ENCODE results near the gene TARP.

TARP gene

DNA sequence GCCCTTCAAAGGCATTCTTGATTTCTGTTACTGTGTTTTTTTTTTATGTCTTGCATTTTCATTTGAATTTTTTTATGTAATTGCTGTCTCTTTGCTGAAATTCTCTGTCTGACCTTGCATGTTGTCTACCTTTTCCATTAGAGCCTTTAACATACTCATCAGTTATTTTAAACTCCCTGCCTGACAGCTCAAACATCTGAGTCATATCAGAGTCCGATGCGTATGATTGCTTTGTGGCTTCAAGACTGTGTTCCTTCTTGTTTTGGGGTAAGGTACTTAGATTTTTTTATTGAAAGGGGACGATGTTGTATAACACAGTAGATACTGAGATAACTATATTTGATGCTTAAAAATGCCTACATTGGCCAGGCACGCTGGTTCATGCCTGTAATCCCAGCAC, 9.7 kb upstream of the TARP start:
- TF ChIP-seq, protein P1, sequence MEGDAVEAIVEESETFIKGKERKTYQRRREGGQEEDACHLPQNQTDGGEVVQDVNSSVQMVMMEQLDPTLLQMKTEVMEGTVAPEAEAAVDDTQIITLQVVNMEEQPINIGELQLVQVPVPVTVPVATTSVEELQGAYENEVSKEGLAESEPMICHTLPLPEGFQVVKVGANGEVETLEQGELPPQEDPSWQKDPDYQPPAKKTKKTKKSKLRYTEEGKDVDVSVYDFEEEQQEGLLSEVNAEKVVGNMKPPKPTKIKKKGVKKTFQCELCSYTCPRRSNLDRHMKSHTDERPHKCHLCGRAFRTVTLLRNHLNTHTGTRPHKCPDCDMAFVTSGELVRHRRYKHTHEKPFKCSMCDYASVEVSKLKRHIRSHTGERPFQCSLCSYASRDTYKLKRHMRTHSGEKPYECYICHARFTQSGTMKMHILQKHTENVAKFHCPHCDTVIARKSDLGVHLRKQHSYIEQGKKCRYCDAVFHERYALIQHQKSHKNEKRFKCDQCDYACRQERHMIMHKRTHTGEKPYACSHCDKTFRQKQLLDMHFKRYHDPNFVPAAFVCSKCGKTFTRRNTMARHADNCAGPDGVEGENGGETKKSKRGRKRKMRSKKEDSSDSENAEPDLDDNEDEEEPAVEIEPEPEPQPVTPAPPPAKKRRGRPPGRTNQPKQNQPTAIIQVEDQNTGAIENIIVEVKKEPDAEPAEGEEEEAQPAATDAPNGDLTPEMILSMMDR (IDR thresholded peaks at IDR 0.05): no peak
- Histone ChIP-seq H3K9me3 (no peaks in the 10 kb centered on the region), H3K4me1 (peaks cover 0 to 8% of the 10 kb centered on the region in 2 donors), H3K27ac (no peak overlapping the region), H3K36me3 (no peaks in the 10 kb centered on the region), H3K4me3 (no peak overlapping the region), H3K27me3 (no peaks in the 10 kb centered on the region)
- ATAC-seq: no peak
- intact Hi-C loops (cut with DNase I): no loop called here
- DNase-seq: no peak

DNA sequence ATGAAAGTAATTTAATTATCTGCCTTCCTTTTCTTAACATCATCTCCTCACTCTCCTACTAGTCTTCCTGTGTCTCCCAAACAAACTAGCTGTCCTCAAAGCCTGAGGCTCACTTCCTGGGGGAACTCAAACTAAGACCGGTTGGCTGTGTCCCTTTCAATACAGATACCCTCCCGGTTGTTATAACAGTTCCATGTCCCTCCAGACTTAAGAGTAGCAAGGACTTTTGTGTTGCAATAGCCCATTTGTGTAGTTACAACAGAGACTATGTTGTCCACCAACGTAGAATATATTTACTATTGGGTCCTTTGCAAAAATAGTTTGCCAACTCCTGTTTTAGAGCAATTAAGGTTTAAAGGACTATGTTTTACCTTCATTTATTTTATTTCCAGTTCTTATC, 8.6 kb upstream of the TARP start:
- DNase-seq (no peak), ATAC-seq (no peak)
- H3K9me3 ChIP-seq: no peaks in the 10 kb centered on the region
- intact Hi-C loops (cut with DNase I): no loop called here
- H3K27me3 ChIP-seq: no peaks in the 10 kb centered on the region
- no peak overlapping the region for H3K4me3 ChIP-seq
- TF ChIP-seq, protein P1 (IDR thresholded peaks at IDR 0.05): no peak
- peaks cover 0 to 11% of the 10 kb centered on the region in 2 donors for H3K4me1 ChIP-seq
- H3K27ac ChIP-seq: no peak overlapping the region
- no peaks in the 10 kb centered on the region for H3K36me3 ChIP-seq

DNA sequence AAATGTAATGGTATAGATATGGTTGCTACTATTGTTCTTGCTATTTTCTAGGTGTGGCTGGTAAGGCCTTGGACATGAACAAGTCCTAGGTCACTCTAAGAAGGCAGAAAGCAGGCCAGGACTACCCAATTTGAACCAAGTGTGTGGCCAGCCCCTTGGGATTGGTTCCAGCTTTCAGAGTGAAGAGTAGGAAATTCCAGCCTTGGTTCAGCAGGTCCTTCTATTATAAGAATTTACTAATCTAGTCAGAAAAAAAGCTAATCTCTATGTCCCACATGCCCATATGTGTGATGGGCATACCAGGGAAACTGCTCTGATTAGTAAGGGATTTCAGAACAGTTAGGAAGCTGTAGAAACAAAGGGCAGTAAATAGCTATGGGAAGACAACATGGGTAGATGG, 7.8 kb upstream of the TARP start:
- no peaks in the 10 kb centered on the region for H3K9me3 ChIP-seq
- no peak overlapping the region for H3K27ac ChIP-seq
- peaks cover 0 to 17% of the 10 kb centered on the region in 2 donors for H3K4me1 ChIP-seq
- no peaks in the 10 kb centered on the region for H3K36me3 ChIP-seq
- TF ChIP-seq, protein P1 (IDR thresholded peaks at IDR 0.05): no peak
- no peak overlapping the region for H3K4me3 ChIP-seq
- H3K27me3 ChIP-seq: no peaks in the 10 kb centered on the region
- ATAC-seq (peak; percentile 23), DNase-seq (no peak)
- intact Hi-C loops (cut with DNase I): no loop called here

DNA sequence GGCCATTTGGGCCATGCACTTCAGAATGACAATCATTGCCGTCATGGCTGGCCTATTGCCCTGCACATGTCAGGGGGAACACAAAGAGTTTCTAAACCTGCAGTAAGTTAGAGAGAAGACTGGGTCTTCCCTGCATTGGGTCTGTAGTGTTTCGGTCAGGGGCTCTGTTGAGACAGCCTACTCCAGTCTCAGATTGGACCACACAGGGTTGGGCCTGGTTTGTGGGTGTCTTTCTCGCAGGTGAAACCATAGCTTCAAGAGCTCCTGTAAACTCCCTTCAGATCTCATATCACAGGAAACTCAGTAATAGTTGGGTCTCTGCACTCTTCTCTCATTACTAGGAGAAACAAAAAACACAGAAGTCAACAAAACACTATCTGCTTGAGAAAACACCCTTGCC, 7.3 kb upstream of the TARP start:
- DNase-seq (no peak), ATAC-seq (no peak)
- intact Hi-C loops (cut with DNase I): no loop called here
- Histone ChIP-seq H3K9me3 (no peaks in the 10 kb centered on the region), H3K36me3 (no peaks in the 10 kb centered on the region), H3K4me3 (no peak overlapping the region), H3K4me1 (peaks cover 0 to 17% of the 10 kb centered on the region in 2 donors), H3K27ac (no peak overlapping the region), H3K27me3 (no peaks in the 10 kb centered on the region)
- TF ChIP-seq, protein P1 (IDR thresholded peaks at IDR 0.05): no peak

DNA sequence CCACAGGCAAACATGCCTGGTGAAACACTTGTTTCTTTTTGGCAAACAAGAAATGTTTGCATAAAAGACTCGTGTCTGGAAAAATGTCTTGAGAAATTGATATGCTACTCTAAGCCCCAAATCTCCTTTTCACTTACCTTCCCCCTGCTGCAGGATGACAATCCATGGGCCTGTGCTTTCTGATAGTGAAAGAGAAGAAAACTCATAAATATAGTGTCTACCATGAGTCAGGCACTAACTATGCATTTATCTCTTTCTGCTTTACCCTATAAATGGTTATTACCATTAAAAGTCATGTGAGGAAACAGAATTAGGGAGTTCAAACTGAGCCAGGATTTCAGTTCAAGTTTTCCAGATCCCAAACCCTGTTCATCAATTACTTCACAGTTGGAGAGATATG, 6.6 kb upstream of the TARP start:
- Histone ChIP-seq H3K9me3 (no peaks in the 10 kb centered on the region), H3K27me3 (no peaks in the 10 kb centered on the region), H3K36me3 (no peaks in the 10 kb centered on the region), H3K4me3 (no peak overlapping the region), H3K27ac (no peak overlapping the region), H3K4me1 (peaks cover 0 to 16% of the 10 kb centered on the region in 2 donors)
- ATAC-seq (no peak), DNase-seq (no peak)
- intact Hi-C loops (cut with DNase I): no loop called here
- TF ChIP-seq, protein P1 (IDR thresholded peaks at IDR 0.05): no peak

Data from left lung (tissue), 4 donors.